OCI-LY1 (cell line): ENCODE measurements around the gene SECTM1.

Source experiments
- H2AFZ ChIP-seq: fragments of 200-600 bp; sonication (generic), shearing (Covaris generic); 2 replicates; pipeline ENCODE4 v1.6.0; 2014; ENCODE audit warnings: antibody characterized with exemption, mild to moderate bottlenecking, low read length
- H3F3A ChIP-seq: fragments of 200-600 bp; sonication (generic), shearing (Covaris generic); 2 replicates; pipeline ENCODE4 v1.6.0; 2014; ENCODE audit warnings: mild to moderate bottlenecking, antibody characterized with exemption, low read length, moderate library complexity; ENCODE audit not compliant: insufficient read depth
- H3K27ac ChIP-seq: fragments of 200-600 bp; sonication (generic); 2 replicates; pipeline ENCODE4 v1.5.1; 2014; ENCODE audit warnings: low read length, mixed run types, mild to moderate bottlenecking, low read depth; ENCODE audit not compliant: poor library complexity, severe bottlenecking
- H3K27me3 ChIP-seq: fragments of 200-600 bp; sonication (generic); 2 replicates; pipeline ENCODE4 v1.6.0; 2014; ENCODE audit warnings: antibody characterized with exemption, mild to moderate bottlenecking, low read length, moderate library complexity; ENCODE audit not compliant: insufficient read depth
- H3K36me3 ChIP-seq: fragments of 200-600 bp; sonication (generic); 2 replicates; pipeline ENCODE4 v1.6.1; 2014; ENCODE audit warnings: mild to moderate bottlenecking, antibody characterized with exemption, low read length, moderate library complexity, mixed read lengths; ENCODE audit not compliant: insufficient read depth
- H3K4me1 ChIP-seq: fragments of 200-600 bp; sonication (generic); 2 replicates; pipeline ENCODE4 v1.5.1; 2014; ENCODE audit warnings: mild to moderate bottlenecking, low read length, moderate library complexity; ENCODE audit not compliant: insufficient read depth, severe bottlenecking
- H3K4me2 ChIP-seq: fragments of 200-600 bp; sonication (generic), shearing (Covaris generic); 2 replicates; pipeline ENCODE4 v1.6.1; 2014; ENCODE audit warnings: low read length
- H3K4me3 ChIP-seq: fragments of 200-600 bp; sonication (generic); 2 replicates; pipeline ENCODE4 v1.5.1; 2014; ENCODE audit warnings: low read length, low read depth, mild to moderate bottlenecking, mixed read lengths; ENCODE audit not compliant: poor library complexity, severe bottlenecking
- H3K79me2 ChIP-seq: fragments of 200-600 bp; shearing (Covaris generic); 2 replicates; pipeline ENCODE4 v1.6.1; 2016; ENCODE audit warnings: mixed run types, low read length, mixed read lengths; ENCODE audit not compliant: insufficient read depth
- H3K9ac ChIP-seq: fragments of 200-600 bp; sonication (generic), shearing (Covaris generic); 2 replicates; pipeline ENCODE4 v1.6.1; 2014; ENCODE audit warnings: mild to moderate bottlenecking, low read length, mixed read lengths
- H3K9me2 ChIP-seq: fragments of 200-600 bp; sonication (generic), shearing (Covaris generic); 2 replicates; pipeline ENCODE4 v1.6.1; 2014; ENCODE audit warnings: low read depth, mild to moderate bottlenecking, low read length, mixed read lengths
- H3K9me3 ChIP-seq: fragments of 200-600 bp; shearing (Covaris generic); 2 replicates; pipeline ENCODE4 v1.6.1; 2014; ENCODE audit warnings: low read length, mixed read lengths
- H4K20me1 ChIP-seq: fragments of 200-600 bp; sonication (generic), shearing (Covaris generic); 2 replicates; pipeline ENCODE4 v1.6.0; 2016; ENCODE audit warnings: mild to moderate bottlenecking, low read length; ENCODE audit not compliant: insufficient read depth
- CTCF ChIP-seq: fragments of 200-600 bp; sonication (generic), shearing (Covaris generic); IDR thresholded peaks from 2 replicates; pipeline ENCODE4 v1.5.1; 2017; ENCODE audit warnings: mild to moderate bottlenecking, antibody characterized with exemption, low read length, moderate library complexity, mixed read lengths
- EZH2 ChIP-seq: fragments of 200-600 bp; sonication (generic), shearing (Covaris generic); IDR thresholded peaks from 2 replicates; pipeline ENCODE4 v1.8.0; 2017; ENCODE audit warnings: borderline replicate concordance, mixed run types, mild to moderate bottlenecking, antibody characterized with exemption, low read length, moderate library complexity, mixed read lengths

The SECTM1 gene

GRCh38 chr17:82299452-82299851 is 34.1 kb downstream of the SECTM1 start:
- H3K79me2 ChIP-seq: no peaks in the 10 kb centered on the region
- H3K4me3 ChIP-seq: no peak overlapping the region
- no peaks in the 10 kb centered on the region for H4K20me1 ChIP-seq
- H3K9ac ChIP-seq: no peak overlapping the region
- H3F3A ChIP-seq: no peaks in the 10 kb centered on the region
- H3K9me2 ChIP-seq: no peaks in the 10 kb centered on the region
- H3K4me2 ChIP-seq: no peak overlapping the region
- no peaks in the 10 kb centered on the region for H3K9me3 ChIP-seq
- no peak overlapping the region for H2AFZ ChIP-seq
- H3K36me3 ChIP-seq: no peaks in the 10 kb centered on the region
- H3K27ac ChIP-seq: no peak overlapping the region
- peaks cover 30% of the 10 kb centered on the region for H3K4me1 ChIP-seq
- no peak for TF ChIP-seq EZH2
- no peak for TF ChIP-seq CTCF
- H3K27me3 ChIP-seq: peaks cover 5% of the 10 kb centered on the region; the same call in 1 of the 2 replicates

DNA sequence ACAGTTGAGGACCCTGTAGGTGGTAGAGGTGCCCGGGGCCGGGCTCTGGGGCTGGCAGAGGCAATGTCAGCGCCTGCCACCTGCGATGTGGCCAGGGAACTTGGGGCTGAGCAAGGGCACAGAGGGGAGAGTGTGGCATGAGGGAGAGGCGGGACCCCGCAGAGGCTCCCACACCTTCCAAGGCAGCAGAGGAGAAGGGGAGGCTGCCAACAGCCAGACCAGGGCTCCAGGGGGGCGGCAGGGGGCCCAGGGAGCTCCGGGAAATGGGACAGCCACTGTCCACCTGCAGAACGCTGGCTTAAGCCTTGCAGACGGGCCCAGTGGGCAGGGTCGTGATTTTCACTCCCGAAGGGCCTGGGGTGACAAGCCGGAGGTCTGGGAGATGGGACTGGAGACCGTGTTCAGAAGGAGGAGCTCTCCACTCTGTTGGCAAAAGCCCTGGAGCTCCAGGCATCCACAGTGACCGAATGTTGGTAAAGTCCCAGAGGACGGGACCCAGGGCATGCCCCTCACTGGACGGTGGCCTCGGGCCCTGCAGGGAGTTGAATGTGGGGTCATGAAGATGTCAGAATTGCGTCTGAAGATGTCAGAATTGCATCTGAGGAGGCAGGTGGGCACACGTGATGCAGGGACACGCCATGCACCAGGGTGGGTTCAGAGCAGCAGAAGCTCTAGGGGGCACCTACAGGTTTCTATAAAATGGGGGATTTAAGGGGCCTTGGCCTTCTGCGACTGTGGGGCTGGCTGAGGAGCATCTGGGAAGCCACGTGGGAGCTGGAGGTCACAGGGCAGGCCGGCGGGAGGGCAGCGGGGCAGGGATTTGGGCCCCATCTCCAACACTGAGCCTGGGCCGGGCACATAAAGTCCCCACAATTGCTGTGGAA is 34.8 kb downstream of the SECTM1 start:
- H3K27me3 ChIP-seq: peaks cover 5% of the 10 kb centered on the region; the same call in 1 of the 2 replicates
- H3K9me2 ChIP-seq: no peaks in the 10 kb centered on the region
- H3K36me3 ChIP-seq: no peaks in the 10 kb centered on the region
- no peaks in the 10 kb centered on the region for H4K20me1 ChIP-seq
- H3K79me2 ChIP-seq: no peaks in the 10 kb centered on the region
- peak overlapping the region; percentile 62 for H3K4me3 ChIP-seq
- H3K9ac ChIP-seq: peak overlapping the region; percentile 72; the same call in 1 of the 2 replicates
- peaks cover 4% of the 10 kb centered on the region for H3F3A ChIP-seq
- no peaks in the 10 kb centered on the region for H3K9me3 ChIP-seq
- H3K4me1 ChIP-seq: peaks cover 30% of the 10 kb centered on the region
- H3K4me2 ChIP-seq: peak overlapping the region; percentile 86
- H2AFZ ChIP-seq: no peak overlapping the region
- TF ChIP-seq CTCF: no peak
- no peak for TF ChIP-seq EZH2
- H3K27ac ChIP-seq: no peak overlapping the region

DNA sequence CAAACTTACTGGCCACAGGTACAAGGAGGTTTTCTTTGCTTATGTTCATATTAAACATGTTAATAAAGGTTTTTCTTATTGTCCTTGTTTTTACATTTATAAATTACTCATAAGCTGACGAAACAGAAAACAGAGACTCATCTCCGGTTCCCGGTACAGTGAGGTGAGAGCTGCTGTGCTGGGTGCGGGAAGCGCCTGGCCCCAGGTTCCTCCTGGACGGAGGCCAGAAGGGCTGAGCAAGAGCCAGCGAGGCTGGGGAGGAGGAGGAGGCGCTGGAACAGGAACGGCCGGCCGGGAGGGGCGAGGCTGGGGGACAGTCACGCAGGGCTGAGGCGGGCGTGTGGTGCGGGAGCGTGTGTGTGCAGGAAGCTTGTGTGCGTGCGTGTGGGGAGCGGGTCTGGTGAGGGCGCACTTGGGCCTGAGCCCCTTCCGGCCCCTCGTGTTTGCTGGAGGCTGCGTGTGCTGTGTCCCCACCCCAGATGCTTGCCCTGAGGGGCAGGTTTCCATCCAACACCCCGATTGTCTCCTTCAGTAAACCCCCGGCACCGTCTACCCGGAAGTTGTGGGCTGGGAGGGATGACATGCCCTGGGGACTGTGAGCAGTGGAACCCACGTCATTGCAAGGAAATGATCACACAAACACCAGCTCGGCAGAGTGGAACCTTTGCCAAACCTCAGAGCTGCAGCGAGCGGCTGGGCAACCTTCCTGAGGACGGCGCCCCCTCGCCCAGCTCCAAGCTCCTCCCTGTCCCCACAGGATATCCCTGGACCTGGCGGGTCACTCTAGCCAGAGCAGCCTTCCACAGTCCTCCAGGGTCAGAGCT is 35.6 kb downstream of the SECTM1 start:
- Histone ChIP-seq H3K27me3 (peaks cover 4% of the 10 kb centered on the region; the same call in 1 of the 2 replicates), H3K4me1 (peaks cover 30% of the 10 kb centered on the region), H3K36me3 (no peaks in the 10 kb centered on the region), H3K4me2 (peak overlapping the region; percentile 86), H3F3A (peaks cover 4% of the 10 kb centered on the region), H3K9ac (peak overlapping the region; percentile 72), H3K27ac (peak overlapping the region; percentile 6), H4K20me1 (no peaks in the 10 kb centered on the region), H3K9me2 (no peaks in the 10 kb centered on the region), H2AFZ (peak overlapping the region; percentile 2; the same call in 1 of the 2 replicates), H3K79me2 (no peaks in the 10 kb centered on the region), H3K9me3 (no peaks in the 10 kb centered on the region), H3K4me3 (peak overlapping the region; percentile 62)
- TF ChIP-seq CTCF (no peak), EZH2 (no peak)
